Measurements from ENCODE around the gene PDGFD.

PDGFD gene

GRCh38 chr11:103947546-103947919, 216.4 kb downstream of the PDGFD start:
- peak; percentile 95 for DNase-seq

DNA sequence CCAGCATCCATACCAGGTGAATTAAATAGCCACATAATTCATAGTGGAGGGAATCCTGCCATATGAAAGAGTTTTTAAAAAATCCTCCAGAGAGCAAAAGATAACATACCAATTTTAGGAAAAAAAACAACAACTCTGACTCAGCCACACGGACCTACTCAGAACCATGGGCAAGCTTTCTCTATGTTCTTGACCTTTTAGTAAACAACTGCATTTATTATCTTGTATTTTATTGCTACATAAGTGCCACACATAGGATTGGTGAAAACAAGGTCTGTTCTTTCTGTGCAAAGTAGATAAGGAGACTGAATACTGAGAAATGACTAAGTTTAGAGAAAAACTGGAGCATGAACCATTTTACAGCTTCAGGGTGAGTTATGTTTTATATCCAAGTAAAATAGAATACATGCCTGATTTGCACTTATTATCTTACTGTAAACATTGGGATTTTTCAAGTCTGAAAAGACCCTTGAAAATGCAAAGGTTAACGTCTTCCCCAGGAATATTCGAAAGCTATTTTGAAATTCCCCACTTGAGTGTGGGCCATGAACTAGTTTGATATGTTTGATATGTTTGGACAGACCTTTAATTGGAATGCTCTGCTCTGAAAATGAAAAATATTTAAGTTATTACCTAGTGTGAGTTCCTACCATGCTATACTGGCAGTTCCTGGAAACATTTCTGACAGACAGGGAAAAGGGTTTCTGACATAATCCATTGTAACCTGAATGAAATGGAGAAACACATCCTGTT, 217.0 kb downstream of the PDGFD start:
- no peak for DNase-seq

DNA sequence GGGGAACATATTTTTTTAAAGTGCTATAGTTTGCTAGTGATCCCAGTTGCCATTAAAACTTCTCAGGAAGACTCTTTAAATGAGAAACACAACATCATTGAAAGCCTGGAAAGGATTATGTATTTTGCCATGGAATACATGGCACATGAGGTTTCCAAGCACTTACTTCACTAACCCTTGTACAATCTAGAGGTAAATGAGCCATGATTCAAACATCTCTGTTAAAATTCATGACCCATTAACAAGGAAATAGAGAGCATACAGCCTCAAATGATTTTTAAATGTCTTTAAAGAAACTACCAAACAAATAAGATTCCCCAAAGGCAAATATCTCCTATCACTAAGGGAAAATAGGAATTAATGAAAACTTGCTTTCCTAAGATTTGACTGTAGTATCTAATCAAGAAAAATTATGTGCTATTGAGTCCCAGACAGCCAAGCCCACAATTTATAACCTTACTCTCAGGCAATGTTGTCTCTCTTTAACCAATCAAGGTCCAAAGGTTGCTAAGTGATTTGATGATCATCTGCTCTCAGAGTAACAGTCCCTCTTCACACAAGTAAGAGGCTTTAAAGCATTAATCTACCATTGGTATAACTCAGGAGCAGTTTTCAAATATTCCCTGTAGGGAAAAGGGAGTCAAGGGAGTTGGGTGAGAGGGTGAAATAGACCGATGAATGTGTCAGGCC, 219.6 kb downstream of the PDGFD start:
- no peak for DNase-seq

DNA sequence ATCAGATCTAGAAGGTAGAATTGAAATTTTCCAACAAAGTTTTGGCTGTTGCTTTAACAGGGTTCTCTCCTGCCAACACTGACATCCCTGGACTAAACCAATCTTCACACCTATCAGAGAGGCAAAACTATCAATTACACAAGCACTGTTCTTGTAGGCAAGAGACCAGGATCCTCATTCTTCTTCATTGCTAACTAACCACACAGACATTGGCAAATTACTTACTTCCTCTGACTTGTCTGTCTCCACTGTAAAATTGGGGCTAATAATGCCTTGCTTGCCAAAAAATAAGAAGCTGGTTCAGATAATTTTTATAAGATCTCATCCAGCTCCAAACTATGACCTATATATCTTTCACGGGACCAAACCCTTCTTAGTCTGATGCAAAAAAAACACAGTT, 221.3 kb downstream of the PDGFD start:
- DNase-seq = no peak

DNA sequence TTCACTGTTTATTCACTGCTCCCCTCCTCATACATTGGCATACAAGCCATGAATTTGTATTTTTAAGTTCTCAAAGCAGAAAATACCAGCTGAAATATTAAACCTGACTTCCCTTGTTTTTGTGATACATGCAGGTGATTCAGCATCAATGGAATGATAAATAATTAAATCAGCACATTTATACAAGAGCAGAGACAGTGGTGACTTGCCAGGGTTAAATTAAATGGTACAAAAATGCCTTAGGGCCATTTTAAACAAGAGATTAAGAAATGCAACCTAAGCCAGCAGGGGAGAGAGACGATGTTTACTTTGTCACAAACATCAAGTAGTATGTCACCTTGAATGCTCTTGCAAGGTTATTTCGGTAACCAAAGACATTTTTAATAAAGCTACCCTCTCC, 223.4 kb downstream of the PDGFD start:
- no peak for DNase-seq

- DNase-seq = no peak
These were observed 224.3 kb downstream of the PDGFD start for GRCh38 chr11:103939694-103940093.

DNA sequence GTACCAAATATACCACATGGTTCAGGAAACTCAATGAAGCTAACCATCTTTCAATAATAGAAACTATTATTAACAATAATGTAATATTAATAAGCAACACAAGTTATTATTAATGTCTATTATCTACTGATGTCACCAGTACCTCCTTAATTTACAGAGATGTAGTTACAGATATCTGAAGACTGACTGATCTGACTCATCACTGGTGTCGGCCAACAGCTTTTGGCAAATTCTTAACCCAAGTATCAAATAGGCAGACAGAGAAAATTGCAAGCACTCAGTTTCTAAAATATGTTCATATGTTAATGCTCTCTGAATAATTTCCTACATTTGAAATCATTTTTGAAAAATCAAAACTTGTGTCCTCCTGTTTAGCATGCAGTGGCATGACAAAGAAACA, 227.9 kb downstream of the PDGFD start:
- peak; percentile 47 for DNase-seq

GRCh38 chr11:103935219-103935618, 228.7 kb downstream of the PDGFD start:
- DNase-seq = no peak

GRCh38 chr11:103929170-103929903, 234.6 kb downstream of the PDGFD start:
- DNase-seq = no peak

DNA sequence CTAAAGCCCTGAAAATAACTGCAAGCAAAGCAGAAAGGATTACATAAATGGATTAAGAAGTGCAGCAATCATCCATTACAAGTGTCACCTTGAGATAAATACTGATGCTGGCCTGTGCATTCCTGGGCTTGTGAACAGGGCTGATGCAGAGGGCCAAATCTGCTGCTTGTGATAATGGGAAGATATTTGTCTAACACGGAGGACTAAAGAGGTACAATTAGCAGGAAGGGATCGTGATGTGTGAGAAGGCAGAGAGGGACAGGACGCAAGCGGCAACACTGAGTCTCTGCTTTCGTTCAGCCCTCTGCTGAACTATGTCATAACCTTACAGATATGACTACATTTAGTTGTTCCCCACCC, 235.2 kb downstream of the PDGFD start:
- DNase-seq = no peak

GRCh38 chr11:103928040-103928801, 235.7 kb downstream of the PDGFD start:
- DNase-seq = peak; percentile 24

DNA sequence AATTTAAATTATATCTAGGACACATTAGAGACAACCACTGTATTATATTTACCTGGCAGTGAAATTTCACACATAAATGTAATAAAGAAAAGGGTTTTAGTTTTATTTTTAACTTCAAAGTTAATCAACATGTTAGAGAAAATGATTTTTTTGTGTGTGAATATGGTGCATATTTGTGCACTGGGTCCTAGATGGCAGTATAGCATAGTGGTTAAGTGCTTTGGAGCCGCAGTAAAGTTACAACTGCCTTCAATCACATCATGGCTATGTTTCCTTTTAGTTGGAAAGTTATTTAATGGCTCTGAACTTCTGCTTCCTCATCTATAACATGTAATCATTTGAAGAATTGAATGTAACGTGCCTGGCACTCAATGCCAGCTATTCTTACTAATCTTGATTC, 236.4 kb downstream of the PDGFD start:
- DNase-seq = peak; percentile 55

DNA sequence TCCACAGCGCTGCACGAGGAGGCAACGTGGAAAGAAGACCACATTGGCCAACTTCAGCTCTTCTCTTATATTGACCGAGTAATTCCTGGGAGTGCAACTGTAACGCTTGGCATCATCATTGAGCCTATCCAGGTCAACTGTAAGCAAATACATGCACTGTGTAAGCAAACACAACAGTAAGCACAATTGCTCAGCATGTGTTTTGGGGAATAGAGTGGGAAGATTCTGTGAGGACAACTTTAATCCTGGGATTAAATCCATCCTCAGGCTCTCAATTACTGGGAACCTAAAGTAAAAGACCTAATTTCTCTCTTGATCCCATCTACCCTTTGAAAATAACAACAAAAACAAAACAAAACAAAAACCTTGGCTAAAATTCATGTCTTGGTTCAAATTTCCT, 237.0 kb downstream of the PDGFD start:
- no peak for DNase-seq

- DNase-seq = peak; percentile 36
These were observed 239.6 kb downstream of the PDGFD start for GRCh38 chr11:103924166-103925013.

- DNase-seq = peak; percentile 71
These were observed 240.5 kb downstream of the PDGFD start for GRCh38 chr11:103923451-103923931.

DNA sequence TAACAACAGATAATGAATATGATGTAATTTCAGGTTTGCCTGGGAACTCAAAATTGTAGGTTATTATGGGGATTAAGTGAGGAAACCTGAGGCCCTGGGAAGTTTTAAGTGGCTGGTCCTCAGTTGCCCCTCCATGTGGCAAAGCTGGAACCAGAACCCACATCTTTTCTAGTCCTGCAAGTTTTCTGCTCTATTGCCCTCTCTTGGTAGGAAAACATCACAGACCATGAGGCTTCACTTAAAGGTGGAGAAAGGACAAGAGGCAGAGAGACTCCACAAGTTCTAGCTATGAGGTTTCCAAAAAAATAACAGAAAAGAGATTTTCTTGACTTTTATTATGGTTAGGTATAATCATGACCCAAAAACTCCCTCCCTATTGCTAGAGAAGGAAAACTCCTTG, 243.0 kb downstream of the PDGFD start:
- DNase-seq = no peak

DNA sequence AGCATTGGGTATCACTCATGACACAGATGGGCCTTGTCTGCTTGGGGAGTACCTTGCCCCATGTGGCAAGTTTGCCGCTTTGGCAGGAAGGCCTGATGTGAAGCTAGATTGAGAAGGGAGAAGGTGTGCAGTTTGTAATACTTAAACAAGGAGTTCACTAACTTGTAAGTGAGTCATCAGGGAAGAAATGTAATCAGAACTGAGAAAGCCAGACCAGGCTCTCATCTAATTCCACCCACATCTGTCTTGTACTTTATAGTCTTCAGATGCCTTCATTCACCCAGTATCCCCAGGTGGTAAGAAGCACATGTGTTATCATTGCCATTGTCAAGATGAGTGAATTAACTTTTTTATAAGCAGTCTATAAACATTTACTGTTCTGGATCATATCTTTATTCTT, 243.5 kb downstream of the PDGFD start:
- peak; percentile 61 for DNase-seq

DNA sequence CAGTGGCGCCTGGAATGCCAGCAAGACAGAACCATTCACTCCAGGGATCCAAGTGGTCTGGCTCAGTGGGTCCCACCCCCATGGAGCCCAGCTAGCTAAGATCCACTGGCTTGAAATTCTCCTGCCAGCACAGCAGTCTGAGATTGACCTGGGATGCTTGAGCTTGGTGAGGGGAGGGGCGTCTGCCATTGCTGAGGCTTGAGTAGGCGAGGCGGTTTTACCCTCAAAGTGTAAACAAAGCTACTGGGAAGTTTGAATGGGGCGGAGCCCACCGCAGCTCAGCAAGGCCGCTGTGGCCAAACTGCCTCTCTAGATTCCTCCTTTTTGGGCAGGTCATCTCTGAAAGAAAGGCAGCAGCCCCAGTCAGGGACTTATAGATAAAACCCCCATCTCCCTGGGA, 253.2 kb downstream of the PDGFD start:
- no peak for DNase-seq

DNA sequence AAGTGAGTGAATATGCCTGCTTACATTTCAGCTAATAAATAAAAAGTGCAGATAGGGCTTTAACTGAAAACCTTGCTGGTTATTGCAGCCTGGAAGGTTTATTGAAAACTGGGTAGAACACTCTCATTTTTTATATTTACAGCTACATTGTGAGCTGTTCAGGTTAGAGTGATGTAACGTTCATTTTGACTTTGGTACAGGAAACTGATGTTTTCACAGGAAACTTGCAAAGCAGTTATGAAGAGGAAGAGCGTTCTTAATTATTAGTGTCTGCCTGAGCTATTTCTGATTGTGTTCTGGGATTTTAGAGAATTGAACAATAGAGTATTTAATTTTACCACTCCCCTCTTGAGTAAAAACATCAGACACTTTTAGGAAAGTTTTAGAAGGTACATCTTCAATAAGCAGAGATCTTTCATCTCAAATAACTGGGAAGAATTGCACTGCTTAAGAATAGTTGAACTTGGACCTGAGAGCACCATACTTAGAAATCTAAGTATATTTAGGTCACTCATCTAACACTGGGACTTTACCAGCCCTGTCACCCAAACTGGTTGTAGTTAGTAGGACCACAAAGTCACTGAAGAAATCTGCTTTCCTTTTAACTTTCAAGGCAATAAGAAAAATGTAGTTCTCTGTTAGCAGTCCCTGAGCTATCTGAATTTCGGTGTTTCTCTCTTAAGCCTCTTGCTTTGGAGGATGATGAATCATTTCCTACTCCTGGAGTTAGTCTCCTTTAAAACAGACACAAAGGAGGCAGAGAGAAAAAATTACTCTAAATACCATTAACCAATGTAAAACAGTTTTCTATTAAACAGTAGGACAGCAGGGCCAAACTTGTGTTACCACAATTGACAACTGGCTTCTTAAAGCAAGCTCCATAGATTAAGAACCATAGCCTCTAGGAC, 256.1 kb downstream of the PDGFD start:
- DNase-seq = peak; percentile 67

GRCh38 chr11:103907136-103907535, 256.8 kb downstream of the PDGFD start:
- no peak for DNase-seq

GRCh38 chr11:103906291-103906867, 257.6 kb downstream of the PDGFD start:
- DNase-seq = no peak
